ENCODE measurements around the gene KCP.
A peak's percentile ranks its signal among the peaks of the same experiment; 100 is the strongest.
"Not testable (repeated sequence)": the region's sequence is repeated elsewhere in the genome, so short reads cannot be mapped to it uniquely, and the experiment has no call there.

KCP gene

GRCh38 chr7:128910569-128910945 is at the start of gene KCP:
TSS of gene KCP (minus strand) at chr7:128910709. CDS start at chr7:128910676, 33 bp downstream.
- DNase-seq: no peak

- peak in 1 of 2 experiments; percentile 38 for DNase-seq
Measured at GRCh38 chr7:128959296-128959695, 48.8 kb upstream of the KCP start.

GRCh38 chr7:128955981-128956380 is 45.5 kb upstream of the KCP start:
- DNase-seq: no peak

- no peak for DNase-seq
Measured at GRCh38 chr7:128954830-128955802, 44.6 kb upstream of the KCP start.

GRCh38 chr7:128954150-128954549 is 43.6 kb upstream of the KCP start:
- no peak for DNase-seq

- DNase-seq: no peak
Measured at GRCh38 chr7:128951296-128951695, 40.8 kb upstream of the KCP start.

GRCh38 chr7:128948976-128949760 is 38.7 kb upstream of the KCP start:
- DNase-seq: no peak

- DNase-seq: no peak
Measured at GRCh38 chr7:128948312-128948973, 37.9 kb upstream of the KCP start.

- DNase-seq: no peak
Measured at GRCh38 chr7:128947854-128948253, 37.3 kb upstream of the KCP start.

GRCh38 chr7:128946936-128947830 is 36.7 kb upstream of the KCP start:
- DNase-seq: no peak

GRCh38 chr7:128945668-128946366 is 35.3 kb upstream of the KCP start:
- no peak for DNase-seq

GRCh38 chr7:128944487-128945236 is 34.2 kb upstream of the KCP start:
- no peak for DNase-seq

GRCh38 chr7:128943251-128943650 is 32.7 kb upstream of the KCP start:
- DNase-seq: not testable (repeated sequence)

- no peak for DNase-seq
Measured at GRCh38 chr7:128941946-128942526, 31.5 kb upstream of the KCP start.

- no peak for DNase-seq
Measured at GRCh38 chr7:128941323-128941890, 30.9 kb upstream of the KCP start.

- DNase-seq: no peak
Measured at GRCh38 chr7:128940494-128941322, 30.2 kb upstream of the KCP start.

GRCh38 chr7:128939861-128940410 is 29.4 kb upstream of the KCP start:
- no peak for DNase-seq

- no peak for DNase-seq
Measured at GRCh38 chr7:128939075-128939860, 28.8 kb upstream of the KCP start.
